PC-9 (cell line): Measurements from ENCODE around the gene KRTAP10-7. TPM values are rescaled to one million over a fixed set of nuclear protein-coding genes. Genes with fewer than 3 reads are reported as not detected.

ENCODE experiments used
- BruUV-seq: library from RNA; stranded (reverse); fragments of 400-500 nt; replicated peaks from 2 replicates; lab custom pipeline; 2021; lab: Mats Ljungman, UMichigan
- CTCF ChIA-PET: fragments of 300-600 bp; sonication (Branson Sonifier 250); formaldehyde crosslinking; loops from one replicate; lab custom pipeline; 2022; ENCODE audit warnings: antibody characterized with exemption; lab: Charles Lee
- POLR2A ChIA-PET: fragments of 300-600 bp; sonication (Branson Sonifier 250); formaldehyde crosslinking; loops from one replicate; lab custom pipeline; 2022; ENCODE audit warnings: antibody characterized with exemption; ENCODE audit not compliant: unreplicated experiment; lab: Charles Lee
- DNase-seq, 2 experiments: peaks; one replicate each; pipeline versions ENCODE4 v3.0.0 to v3.0.0-alpha.2; 2015 to 2022; ENCODE audit warnings: mixed read lengths in 1 of 2
- H2AFZ ChIP-seq: fragments of 200-600 bp; sonication (generic); 2 replicates; pipeline ENCODE4 v1.8.1; 2017; ENCODE audit warnings: antibody characterized with exemption
- H3F3A ChIP-seq: fragments of 200-600 bp; sonication (generic); 2 replicates; pipeline ENCODE4 v1.8.1; 2017; ENCODE audit warnings: antibody characterized with exemption, mild to moderate bottlenecking, low read depth; ENCODE audit not compliant: insufficient read depth
- H3K27ac ChIP-seq: fragments of 200-600 bp; sonication (generic); 2 replicates; pipeline ENCODE4 v1.6.1; 2016; ENCODE audit warnings: mixed run types
- H3K27me3 ChIP-seq: fragments of 200-600 bp; sonication (generic); 2 replicates; pipeline ENCODE4 v1.6.1; 2016; ENCODE audit warnings: low read depth, mixed run types; ENCODE audit not compliant: insufficient read depth
- H3K36me3 ChIP-seq: fragments of 200-600 bp; sonication (generic); 2 replicates; pipeline ENCODE4 v1.6.1; 2016; ENCODE audit warnings: low read depth, mixed run types
- H3K4me1 ChIP-seq: fragments of 200-600 bp; sonication (generic); replicated peaks from 2 replicates; pipeline ENCODE4 v1.6.1; 2016; ENCODE audit warnings: mixed run types; ENCODE audit not compliant: insufficient read depth
- H3K4me2 ChIP-seq: fragments of 200-600 bp; sonication (generic); 2 replicates; pipeline ENCODE4 v1.6.1; 2017; ENCODE audit warnings: mixed run types
- H3K4me3 ChIP-seq: fragments of 200-600 bp; sonication (generic); 2 replicates; pipeline ENCODE4 v1.6.1; 2016; ENCODE audit warnings: mixed run types
- H3K79me2 ChIP-seq: fragments of 200-600 bp; sonication (generic); 2 replicates; pipeline ENCODE4 v1.6.1; 2017; ENCODE audit warnings: low read depth, mixed run types
- H3K9me2 ChIP-seq: fragments of 200-600 bp; sonication (generic); 2 replicates; pipeline ENCODE4 v1.8.1; 2017; ENCODE audit warnings: mild to moderate bottlenecking; ENCODE audit not compliant: insufficient read depth
- H3K9me3 ChIP-seq: fragments of 200-600 bp; sonication (generic); 2 replicates; pipeline ENCODE4 v1.8.1; 2016; ENCODE audit warnings: low read depth; ENCODE audit not compliant: insufficient read depth
- H4K20me1 ChIP-seq: fragments of 200-600 bp; sonication (generic); 2 replicates; pipeline ENCODE4 v1.8.1; 2017; ENCODE audit not compliant: insufficient read depth
- CTCF ChIP-seq: fragments of 200-600 bp; sonication (generic); conservative IDR thresholded peaks from 2 replicates; pipeline ENCODE4 v1.6.1; 2017; ENCODE audit warnings: mixed run types, antibody characterized with exemption, mild to moderate bottlenecking, moderate library complexity
- EZH2 ChIP-seq: fragments of 200-600 bp; sonication (generic); IDR thresholded peaks from 2 replicates; pipeline ENCODE4 v1.8.0; 2017; ENCODE audit warnings: antibody characterized with exemption, low read depth
- intact Hi-C: fragments of 100-400 bp; cut with micrococcal nuclease; formaldehyde crosslinking; loops from one replicate; pipeline ENCODE4 v1.10.0; 2022; ENCODE audit not compliant: unreplicated experiment
- total RNA-seq: library from RNA; stranded (reverse); gene quantifications from 2 replicates; pipeline ENCODE4 v1.2.3, GENCODE V29; 2021

KRTAP10-7 gene
- total RNA-seq, 1 experiment from 2014 or later = not detected

GRCh38 chr21:44569861-44570517 is 30.4 kb upstream of the KRTAP10-7 start:
- Histone ChIP-seq H3K27ac (no peak overlapping the region), H3K4me2 (no peak overlapping the region), H3F3A (no peaks in the 10 kb centered on the region), H3K79me2 (no peaks in the 10 kb centered on the region), H3K9me2 (no peaks in the 10 kb centered on the region), H3K4me1 (no peaks in the 10 kb centered on the region), H2AFZ (no peak overlapping the region), H3K9me3 (no peaks in the 10 kb centered on the region), H3K36me3 (no peaks in the 10 kb centered on the region), H4K20me1 (no peaks in the 10 kb centered on the region), H3K4me3 (no peak overlapping the region), H3K27me3 (peaks cover 59% of the 10 kb centered on the region)
- BruUV-seq = no TSS peak
- POLR2A ChIA-PET = no interaction called here
- intact Hi-C loops = no loop called here
- TF ChIP-seq CTCF = no peak
- no peak for TF ChIP-seq EZH2
- CTCF ChIA-PET = no interaction called here
- no peak for DNase-seq

GRCh38 chr21:44571296-44571695 is 29.1 kb upstream of the KRTAP10-7 start:
- no TSS peak for BruUV-seq
- Histone ChIP-seq H3K9me3 (no peaks in the 10 kb centered on the region), H3K9me2 (no peaks in the 10 kb centered on the region), H2AFZ (no peak overlapping the region), H3K4me2 (no peak overlapping the region), H3K4me1 (no peaks in the 10 kb centered on the region), H4K20me1 (no peaks in the 10 kb centered on the region), H3K79me2 (no peaks in the 10 kb centered on the region), H3K36me3 (no peaks in the 10 kb centered on the region), H3F3A (no peaks in the 10 kb centered on the region), H3K27ac (no peak overlapping the region), H3K4me3 (no peak overlapping the region), H3K27me3 (peaks cover 67% of the 10 kb centered on the region)
- TF ChIP-seq CTCF (no peak), EZH2 (no peak)
- ChIA-PET POLR2A (no interaction called here), CTCF (no interaction called here)
- DNase-seq = no peak
- intact Hi-C loops = no loop called here

- H4K20me1 ChIP-seq = no peaks in the 10 kb centered on the region
- no peak overlapping the region for H3K4me3 ChIP-seq
- H3K9me2 ChIP-seq = no peaks in the 10 kb centered on the region
- POLR2A ChIA-PET = no interaction called here
- no peaks in the 10 kb centered on the region for H3K4me1 ChIP-seq
- no peaks in the 10 kb centered on the region for H3F3A ChIP-seq
- BruUV-seq = no TSS peak
- H3K27me3 ChIP-seq = peaks cover 71% of the 10 kb centered on the region
- H3K27ac ChIP-seq = no peak overlapping the region
- no peak for TF ChIP-seq EZH2
- no peak for TF ChIP-seq CTCF
- no peaks in the 10 kb centered on the region for H3K79me2 ChIP-seq
- CTCF ChIA-PET = no interaction called here
- no peak for DNase-seq
- no peak overlapping the region for H3K4me2 ChIP-seq
- intact Hi-C loops = no loop called here
- no peaks in the 10 kb centered on the region for H3K9me3 ChIP-seq
- no peaks in the 10 kb centered on the region for H3K36me3 ChIP-seq
- H2AFZ ChIP-seq = no peak overlapping the region
These were observed 28.3 kb upstream of the KRTAP10-7 start for GRCh38 chr21:44571844-44572782.
